Liver (tissue), 9 donors: ENCODE data around the gene SEPTIN8. TPM values are rescaled to one million over a fixed set of nuclear protein-coding genes. Genes with fewer than 3 reads are reported as not detected.

ENCODE experiments used
- DNase-seq: peaks from one replicate; pipeline ENCODE4 v3.0.0-alpha.2; 2017; ENCODE audit warnings: low spot score
- H3K27ac ChIP-seq, 2 donors: one replicate each; pipeline ENCODE4 v1.7.0; 2013; ENCODE audit warnings: inconsistent platforms in 2 of 2, low read length in 2 of 2, control low read depth in 1 of 2, low read depth in 1 of 2, mild to moderate bottlenecking in 1 of 2
- H3K27me3 ChIP-seq, 4 donors: one replicate each; pipeline versions ENCODE4 v1.6.1 to v1.7.0; 2013; ENCODE audit warnings: low read length in 3 of 4, inconsistent platforms in 1 of 4, mild to moderate bottlenecking in 1 of 4, moderate library complexity in 1 of 4; ENCODE audit not compliant: control insufficient read depth in 4 of 4, insufficient read depth in 4 of 4
- H3K36me3 ChIP-seq, 4 donors: one replicate each; pipeline versions ENCODE4 v1.6.1 to v1.7.0; 2013; ENCODE audit warnings: low read length in 3 of 4, mild to moderate bottlenecking in 3 of 4, low read depth in 1 of 4, moderate library complexity in 1 of 4; ENCODE audit not compliant: control insufficient read depth in 4 of 4, insufficient read depth in 3 of 4
- H3K4me1 ChIP-seq, 4 donors: one replicate each; pipeline versions ENCODE4 v1.6.1 to v1.7.0; 2013; ENCODE audit warnings: low read length in 3 of 4, mild to moderate bottlenecking in 3 of 4, moderate library complexity in 1 of 4; ENCODE audit not compliant: control insufficient read depth in 4 of 4, insufficient read depth in 4 of 4
- H3K4me3 ChIP-seq, 3 donors: one replicate each; pipeline versions ENCODE4 v1.6.1 to v1.7.0; 2013; ENCODE audit warnings: low read length in 3 of 3, control low read depth in 1 of 3, low read depth in 1 of 3, mild to moderate bottlenecking in 1 of 3
- H3K9ac ChIP-seq, 2 donors: one replicate each; pipeline ENCODE4 v1.7.0; 2013; ENCODE audit warnings: low read length in 2 of 2, mild to moderate bottlenecking in 2 of 2, moderate library complexity in 2 of 2, control low read depth in 1 of 2, low read depth in 1 of 2
- H3K9me3 ChIP-seq, 4 donors: one replicate each; pipeline versions ENCODE4 v1.6.1 to v1.7.0; 2013; ENCODE audit warnings: low read length in 3 of 4; ENCODE audit not compliant: control insufficient read depth in 4 of 4
- ATF3 ChIP-seq: IDR thresholded peaks from 2 replicates; pipeline ENCODE4 v1.6.1; 2016; ENCODE audit warnings: antibody characterized with exemption
- CTCF ChIP-seq: fragments of 150-350 bp; IDR thresholded peaks from 2 replicates; pipeline ENCODE4 v1.5.1; 2017; ENCODE audit warnings: improper control_type of control experiment, low read depth, low read length; ENCODE audit not compliant: missing input control
- EGR1 ChIP-seq, 2 donors: IDR thresholded peaks; 2 replicates each; pipeline ENCODE4 v1.6.1; 2016 to 2018; ENCODE audit warnings: antibody characterized with exemption in 2 of 2, low read depth in 2 of 2
- FOXA2 ChIP-seq: IDR thresholded peaks from 2 replicates; pipeline ENCODE4 v1.6.1; 2016; ENCODE audit warnings: antibody characterized with exemption
- GABPA ChIP-seq, 2 donors: IDR thresholded peaks in 1 of 2; conservative IDR thresholded peaks in 1 of 2; 2 replicates each; pipeline ENCODE4 v1.6.1; 2016; ENCODE audit warnings: antibody characterized with exemption in 2 of 2, mild to moderate bottlenecking in 1 of 2, moderate library complexity in 1 of 2
- JUND ChIP-seq, 2 donors: IDR thresholded peaks; 2 replicates each; pipeline ENCODE4 v1.6.1; 2016; ENCODE audit warnings: antibody characterized with exemption in 2 of 2
- NR2F2 ChIP-seq: IDR thresholded peaks from 2 replicates; pipeline ENCODE4 v1.6.1; 2016; ENCODE audit warnings: antibody characterized with exemption
- RAD21 ChIP-seq, 2 donors: IDR thresholded peaks; 2 replicates each; pipeline ENCODE4 v1.6.1; 2016; ENCODE audit warnings: antibody characterized with exemption in 2 of 2, mild to moderate bottlenecking in 2 of 2
- REST ChIP-seq: IDR thresholded peaks from 2 replicates; pipeline ENCODE4 v1.6.1; 2016; ENCODE audit warnings: antibody characterized with exemption, mild to moderate bottlenecking
- RXRA ChIP-seq, 2 donors: IDR thresholded peaks; 2 replicates each; pipeline ENCODE4 v1.6.1; 2017 to 2018; ENCODE audit warnings: antibody characterized with exemption in 2 of 2, mild to moderate bottlenecking in 1 of 2
- SP1 ChIP-seq: IDR thresholded peaks from 2 replicates; pipeline ENCODE4 v1.6.1; 2018; ENCODE audit warnings: antibody characterized with exemption, mild to moderate bottlenecking
- TAF1 ChIP-seq: conservative IDR thresholded peaks from 2 replicates; pipeline ENCODE4 v1.6.1; 2016; ENCODE audit warnings: antibody characterized with exemption, mild to moderate bottlenecking
- ZBTB33 ChIP-seq: IDR thresholded peaks from 2 replicates; pipeline ENCODE4 v1.6.1; 2016; ENCODE audit warnings: antibody characterized with exemption
- WGBS: extraction: QIAGEN DNeasy Blood & Tissue Kit; methylation state at CpG from one replicate; pipeline ENCODE4 v1.1.7; 2013; 5-methylcytosine and 5-hydroxymethylcytosine counted together
- polyA plus RNA-seq, 2 donors: library from polyadenylated mRNA; stranded (reverse) in 1 of 2; unstranded in 1 of 2; fragments of 200-250 nt in 1 of 2; fragments of >200 nt in 1 of 2; fragmentation: Nextera tagmentation in 1 of 2; extraction: Ambion mirVana in 1 of 2; gene quantifications; one replicate each; pipeline versions ENCODE4 v1.2.1 to v1.2.3, GENCODE V29; 2013 to 2015
- total RNA-seq, 2 donors: library from RNA; depleted of rRNA; stranded (reverse); fragments of >200 nt; gene quantifications; one replicate each; pipeline ENCODE4 v1.2.3, GENCODE V29; 2014
- donor health status: healthy.
- donor health status: healthy.
- donor health status: healthy.
- donor health status: healthy.
- donor health status: healthy.

Gene SEPTIN8
- total and polyA plus RNA-seq, 4 donors, result 4.7 to 16.5 (median 9.8) TPM

GRCh38 chr5:132747616-132748440 lies 29.2 kb downstream of the SEPTIN8 start:
- WGBS, result 31% methylated on average over 76 of the region's 76 CpGs
- H3K27me3 ChIP-seq, result peaks cover 0 to 5% (median 0%) of the 10 kb centered on the region in 4 donors
- peak overlapping the region in 1 of 3 donors; percentile 51 for H3K4me3 ChIP-seq
- TF ChIP-seq TAF1, result no peak
- no peaks in the 10 kb centered on the region for H3K36me3 ChIP-seq
- H3K27ac ChIP-seq, result no peak overlapping the region
- H3K9ac ChIP-seq, result no peak overlapping the region
- peaks cover 0 to 6% (median 1%) of the 10 kb centered on the region in 4 donors for H3K4me1 ChIP-seq
- DNase-seq, result no peak
- H3K9me3 ChIP-seq, result no peaks in the 10 kb centered on the region

GRCh38 chr5:132746954-132747615 lies 30.0 kb downstream of the SEPTIN8 start, which contains the start of gene CCNI2:
CCNI2 (plus strand) TSS chr5:132747426; CDS start chr5:132747496, 70 bp downstream.
- TF ChIP-seq RAD21 (IDR thresholded peaks at IDR 0.05) (peak in 1 of 2 donors; percentile 66), FOXA2 (no peak), ATF3 (no peak)
- Histone ChIP-seq H3K9me3 (no peaks in the 10 kb centered on the region), H3K27me3 (peaks cover 0 to 5% (median 0%) of the 10 kb centered on the region in 4 donors), H3K9ac (no peak within 1 kb of the TSS), H3K27ac (no peak within 1 kb of the TSS), H3K4me1 (peaks cover 0 to 6% (median 1%) of the 10 kb centered on the region in 4 donors), H3K36me3 (no peaks in the 10 kb centered on the region), H3K4me3 (peak within 1 kb of the TSS in 1 of 3 donors; percentile 51)
- 4% methylated on average over 59 of the region's 59 CpGs for WGBS
- DNase-seq, result no peak

- Histone ChIP-seq H3K27me3 (peaks cover 0 to 5% (median 0%) of the 10 kb centered on the region in 4 donors), H3K4me1 (peaks cover 0 to 6% (median 1%) of the 10 kb centered on the region in 4 donors), H3K4me3 (no peak overlapping the region), H3K9ac (no peak overlapping the region), H3K9me3 (no peaks in the 10 kb centered on the region), H3K27ac (no peak overlapping the region), H3K36me3 (no peaks in the 10 kb centered on the region)
- TF ChIP-seq RXRA (IDR thresholded peaks at IDR 0.05), result no peak
- no peak for TF ChIP-seq REST
- TF ChIP-seq GABPA (IDR thresholded peaks at IDR 0.05 in 1 of 2, conservative IDR thresholded peaks at IDR 0.05 in 1 of 2), result no peak
- TF ChIP-seq EGR1 (IDR thresholded peaks at IDR 0.05; ENCODE audit: low read depth in 2 of 2), result no peak
- TF ChIP-seq ZBTB33, result no peak
- TF ChIP-seq RAD21 (IDR thresholded peaks at IDR 0.05), result no peak
- no peak for TF ChIP-seq JUND (IDR thresholded peaks at IDR 0.05)
- TF ChIP-seq NR2F2, result no peak
- no peak for TF ChIP-seq CTCF
- no peak for TF ChIP-seq SP1
- whole genome bisulfite sequencing, result 31% methylated on average over 3 of the region's 3 CpGs
- no peak for DNase-seq
Measured at GRCh38 chr5:132746592-132746953, 30.5 kb downstream of the SEPTIN8 start.
